Measurements from ENCODE around the gene TGDS. TPM values are rescaled to one million over a fixed set of nuclear protein-coding genes. Genes with fewer than 3 reads are reported as not detected.
"Not testable (repeated sequence)": the region's sequence is repeated elsewhere in the genome, so short reads cannot be mapped to it uniquely, and the experiment has no call there.

TGDS gene
- 10 to 100 TPM; 20.0 to 23.7 (median 22.7) TPM for polyA plus RNA-seq (ENCODE audit: insufficient read length in 3 of 3)

GRCh38 chr13:94595950-94596574 lies at the start of gene TGDS:
Gene TGDS (minus strand): TSS chr13:94596152. CDS start chr13:94596136, 16 bp downstream.
- peak; percentile 68 to 82 (median 78) for DNase-seq (ENCODE audit: low read depth in 3 of 3, low spot score in 2 of 3)

- peak; percentile 38 to 60 (median 56) for DNase-seq (ENCODE audit: low read depth in 3 of 3, low spot score in 2 of 3)
These were observed 45.5 kb upstream of the TGDS start for GRCh38 chr13:94641409-94641941.

- DNase-seq (ENCODE audit: low read depth in 3 of 3, low spot score in 2 of 3), result no peak
These were observed 44.8 kb upstream of the TGDS start for GRCh38 chr13:94640721-94641120.

- DNase-seq (ENCODE audit: low read depth in 3 of 3, low spot score in 2 of 3), result not testable (repeated sequence)
These were observed 41.7 kb upstream of the TGDS start for GRCh38 chr13:94637677-94638076.

- no peak for DNase-seq (ENCODE audit: low read depth in 3 of 3, low spot score in 2 of 3)
These were observed 41.1 kb upstream of the TGDS start for GRCh38 chr13:94636942-94637578.

DNA sequence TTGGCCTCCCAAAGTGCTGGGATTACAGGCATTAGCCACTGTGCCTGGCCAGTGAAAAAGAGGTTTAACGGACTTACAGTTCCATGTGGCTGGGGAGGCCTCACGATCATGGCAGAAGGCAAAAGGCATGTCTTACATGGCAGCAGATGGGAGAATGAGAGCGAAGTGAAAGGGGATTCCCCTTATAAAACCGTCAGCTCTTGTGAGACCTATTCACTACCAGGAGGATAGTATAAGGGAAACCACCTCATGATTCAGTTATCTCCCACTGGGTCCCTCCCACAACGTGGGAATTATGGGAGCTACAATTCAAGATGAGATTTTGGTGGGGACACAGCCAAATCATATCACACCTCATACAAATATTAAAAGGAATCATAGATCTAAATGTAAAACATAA lies 40.1 kb upstream of the TGDS start:
- not testable (repeated sequence) for DNase-seq (ENCODE audit: low read depth in 3 of 3, low spot score in 2 of 3)

- no peak for DNase-seq (ENCODE audit: low read depth in 3 of 3, low spot score in 2 of 3)
These were observed 36.5 kb upstream of the TGDS start for GRCh38 chr13:94632226-94632980.

- no peak for DNase-seq (ENCODE audit: low read depth in 3 of 3, low spot score in 2 of 3)
These were observed 34.9 kb upstream of the TGDS start for GRCh38 chr13:94630858-94631257.

DNA sequence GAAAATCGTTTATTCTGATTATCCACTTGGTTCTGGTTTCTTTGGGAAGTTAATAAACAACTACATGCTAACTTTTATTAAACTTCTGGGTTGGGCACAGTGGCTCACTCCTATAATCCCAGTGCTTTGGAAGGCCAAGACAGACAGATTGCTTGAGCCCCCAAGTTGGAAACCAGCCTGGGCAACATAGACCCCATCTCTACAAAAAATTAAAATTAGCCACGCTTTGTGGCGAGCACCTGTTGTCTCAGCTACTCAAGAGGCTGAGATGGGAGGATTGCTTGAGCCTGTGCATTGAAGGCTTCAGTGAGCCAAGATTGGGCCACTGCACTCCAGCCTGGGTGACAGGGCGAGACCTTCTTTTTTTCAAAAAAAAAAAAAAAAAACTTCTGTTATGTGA lies 27.4 kb upstream of the TGDS start:
- no peak for DNase-seq (ENCODE audit: low read depth in 3 of 3, low spot score in 2 of 3)

- no peak for DNase-seq (ENCODE audit: low read depth in 3 of 3, low spot score in 2 of 3)
These were observed 26.4 kb upstream of the TGDS start for GRCh38 chr13:94622344-94622743.

- no peak for DNase-seq (ENCODE audit: low read depth in 3 of 3, low spot score in 2 of 3)
These were observed 24.4 kb upstream of the TGDS start for GRCh38 chr13:94620286-94620896.

DNA sequence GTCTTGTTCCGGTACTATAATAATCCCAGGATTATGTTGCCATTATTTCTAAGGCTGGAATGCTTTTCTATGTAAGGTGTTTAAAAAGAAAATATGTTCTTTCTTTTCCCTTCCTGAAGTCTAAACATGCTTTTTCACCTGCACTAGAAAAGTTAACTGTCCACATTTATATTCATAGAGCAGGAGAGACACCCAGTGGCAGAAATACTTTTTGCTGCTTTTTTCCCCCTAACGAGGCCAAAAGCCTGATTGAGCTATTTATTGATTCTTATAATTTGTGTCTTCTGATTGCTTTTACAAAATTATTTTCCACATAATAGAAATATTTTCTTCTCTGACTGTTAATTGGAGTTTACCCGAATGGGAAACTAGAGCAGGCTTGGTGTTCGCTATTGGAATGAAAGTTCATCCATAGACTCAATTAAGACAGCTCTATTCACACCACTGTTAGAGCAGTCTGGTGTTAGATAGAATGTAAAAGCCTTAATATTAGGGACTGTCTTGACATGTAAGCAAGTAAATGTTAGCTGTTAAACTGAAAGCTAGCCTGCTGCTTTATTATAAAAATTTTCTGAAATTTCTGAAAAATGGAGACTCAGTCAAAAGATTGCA lies 21.5 kb upstream of the TGDS start:
- no peak for DNase-seq (ENCODE audit: low read depth in 3 of 3, low spot score in 2 of 3)

- no peak for DNase-seq (ENCODE audit: low read depth in 3 of 3, low spot score in 2 of 3)
These were observed 17.1 kb upstream of the TGDS start for GRCh38 chr13:94613051-94613450.

GRCh38 chr13:94612050-94612449 lies 16.1 kb upstream of the TGDS start:
- no peak for DNase-seq (ENCODE audit: low read depth in 3 of 3, low spot score in 2 of 3)

- DNase-seq (ENCODE audit: low read depth in 3 of 3, low spot score in 2 of 3), result no peak
These were observed 14.5 kb upstream of the TGDS start for GRCh38 chr13:94610475-94610874.

GRCh38 chr13:94609196-94609595 lies 13.2 kb upstream of the TGDS start:
- DNase-seq (ENCODE audit: low read depth in 3 of 3, low spot score in 2 of 3), result no peak

DNA sequence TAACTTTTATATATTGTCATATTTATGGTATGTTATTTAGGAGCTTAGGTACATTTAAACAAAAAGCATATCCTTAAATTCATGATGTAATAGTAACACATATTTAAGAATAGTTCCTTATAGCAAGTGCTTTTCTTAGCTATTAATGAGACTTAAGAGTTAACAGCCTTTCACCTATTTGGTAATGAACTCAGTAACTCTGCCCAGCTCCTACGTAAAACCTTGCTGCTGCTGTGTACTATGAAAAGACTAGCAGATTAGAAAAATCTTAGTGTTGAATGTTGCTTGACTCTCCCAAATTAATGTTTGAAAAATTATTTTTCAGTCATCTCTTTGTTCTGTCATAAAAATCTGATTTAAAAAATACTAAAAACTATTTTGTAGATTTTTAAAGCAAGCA lies 12.6 kb upstream of the TGDS start:
- no peak for DNase-seq (ENCODE audit: low read depth in 3 of 3, low spot score in 2 of 3)

- no peak for DNase-seq (ENCODE audit: low read depth in 3 of 3, low spot score in 2 of 3)
These were observed 12.0 kb upstream of the TGDS start for GRCh38 chr13:94607939-94608338.

DNA sequence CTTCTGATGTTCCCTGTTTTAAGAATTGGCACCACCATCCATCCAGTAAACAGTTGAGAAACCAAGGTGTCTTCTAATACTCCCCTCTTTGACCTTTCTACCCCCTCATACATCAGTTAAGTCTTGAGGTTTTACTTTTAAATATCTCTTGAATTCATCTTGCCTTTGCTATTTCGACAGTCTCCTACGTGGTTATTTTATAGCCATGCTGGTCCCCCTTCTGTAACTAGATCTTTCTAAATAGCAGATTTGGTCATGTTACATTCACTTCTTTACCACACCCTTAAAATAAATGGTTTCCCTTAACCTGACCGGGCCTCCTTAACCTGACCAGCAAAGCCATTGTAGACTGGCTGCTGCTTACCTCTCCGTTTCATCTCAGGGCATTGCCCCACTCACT lies 11.1 kb upstream of the TGDS start:
- no peak for DNase-seq (ENCODE audit: low read depth in 3 of 3, low spot score in 2 of 3)

- no peak for DNase-seq (ENCODE audit: low read depth in 3 of 3, low spot score in 2 of 3)
These were observed 6.5 kb upstream of the TGDS start for GRCh38 chr13:94602467-94602866.
